ENCODE data around the gene ZSCAN29.
"Not testable (repeated sequence)": the region's sequence is repeated elsewhere in the genome, so short reads cannot be mapped to it uniquely, and the experiment has no call there.

ZSCAN29 gene

GRCh38 chr15:43370975-43371974 is at the start of gene ZSCAN29, which contains the start of gene TUBGCP4:
Gene ZSCAN29, minus strand, starts transcription at chr15:43371043. Its CDS starts 1,130 bp downstream, at chr15:43369913.
Gene TUBGCP4, plus strand, starts transcription at chr15:43371101. Its CDS starts 254 bp downstream, at chr15:43371355.
- DNase-seq = peak; percentile 74 to 94

- no peak for DNase-seq
These were observed 49.6 kb upstream of the ZSCAN29 start for GRCh38 chr15:43420435-43420834.

GRCh38 chr15:43414196-43414595 is 43.4 kb upstream of the ZSCAN29 start:
- DNase-seq = no peak

DNA sequence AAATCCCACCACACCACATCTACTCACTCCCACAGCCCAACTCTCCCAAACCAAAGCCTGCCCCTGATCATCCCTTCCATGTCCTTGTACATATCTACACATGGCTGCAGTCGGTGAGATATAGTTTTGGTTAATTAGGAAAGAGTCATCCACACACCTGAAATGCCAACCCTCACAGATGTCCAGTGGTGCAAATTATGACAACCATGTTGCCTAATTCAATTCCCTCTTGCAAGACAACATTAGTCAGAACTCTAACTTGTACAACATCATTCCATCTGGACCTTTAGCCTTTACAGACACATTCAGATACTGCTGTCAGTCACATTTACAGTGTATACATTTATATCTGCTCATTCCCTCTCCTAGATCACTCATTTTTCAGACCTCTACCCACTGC is 41.3 kb upstream of the ZSCAN29 start:
- no peak for DNase-seq

- no peak for DNase-seq
These were observed 39.9 kb upstream of the ZSCAN29 start for GRCh38 chr15:43410572-43411214.

DNA sequence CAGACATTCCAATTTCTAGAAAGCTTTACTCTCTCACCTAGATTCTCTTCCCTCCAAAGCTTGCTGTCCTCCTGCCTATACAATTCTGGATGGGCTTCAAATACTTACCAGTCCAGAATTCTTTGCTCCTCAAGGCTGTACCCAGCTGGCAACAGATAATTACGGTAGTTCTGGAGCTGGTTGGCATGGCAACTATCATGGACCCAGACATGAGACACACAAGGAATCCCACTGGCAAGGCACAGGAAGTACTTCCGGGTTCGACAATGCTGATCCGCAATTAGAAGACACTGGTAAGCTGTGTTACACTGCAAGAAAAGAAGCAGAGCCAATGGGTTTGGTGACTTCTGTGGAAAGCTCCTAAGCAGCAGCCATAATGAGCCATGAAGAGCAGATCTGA is 37.9 kb upstream of the ZSCAN29 start:
- no peak for DNase-seq

DNA sequence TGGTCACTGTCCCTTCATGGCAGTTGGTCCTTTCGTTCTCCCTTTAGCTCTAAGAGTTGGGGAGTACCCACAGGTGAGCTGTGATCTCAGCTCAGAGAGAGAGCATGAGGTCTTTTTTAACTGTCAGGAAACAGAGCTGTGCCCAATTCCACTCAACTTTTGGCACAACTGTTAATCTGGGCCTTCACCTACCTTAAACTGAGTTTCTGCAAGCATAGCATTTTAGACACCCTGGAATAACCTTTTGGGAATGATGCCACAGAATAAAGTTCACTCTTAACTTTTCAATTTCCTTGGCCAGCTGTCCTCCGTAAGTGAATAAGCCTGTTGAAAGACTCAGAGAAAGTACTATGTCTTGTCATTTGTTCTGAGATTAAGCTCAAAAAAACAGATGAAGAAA is 36.0 kb upstream of the ZSCAN29 start:
- DNase-seq = no peak

GRCh38 chr15:43406189-43406588 is 35.3 kb upstream of the ZSCAN29 start:
- no peak for DNase-seq

DNA sequence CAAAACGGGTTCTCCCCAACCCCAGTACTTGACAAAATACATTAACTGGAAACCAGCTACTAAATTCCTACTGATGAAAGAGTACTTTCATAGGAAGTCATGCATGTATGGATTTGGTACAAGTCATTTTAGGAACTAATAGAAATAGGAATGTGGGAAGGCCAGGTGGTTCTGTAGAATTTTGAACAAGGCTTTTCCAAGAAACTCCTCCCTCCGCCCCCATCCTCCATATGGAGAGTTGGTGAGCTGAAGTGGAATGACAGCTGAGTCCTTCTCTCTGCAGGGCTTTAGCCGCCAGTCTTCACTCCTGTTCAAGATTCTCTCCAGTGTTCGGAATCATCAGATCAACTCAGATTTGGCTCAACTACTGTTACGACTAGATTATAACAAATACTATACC is 33.3 kb upstream of the ZSCAN29 start:
- no peak for DNase-seq

DNA sequence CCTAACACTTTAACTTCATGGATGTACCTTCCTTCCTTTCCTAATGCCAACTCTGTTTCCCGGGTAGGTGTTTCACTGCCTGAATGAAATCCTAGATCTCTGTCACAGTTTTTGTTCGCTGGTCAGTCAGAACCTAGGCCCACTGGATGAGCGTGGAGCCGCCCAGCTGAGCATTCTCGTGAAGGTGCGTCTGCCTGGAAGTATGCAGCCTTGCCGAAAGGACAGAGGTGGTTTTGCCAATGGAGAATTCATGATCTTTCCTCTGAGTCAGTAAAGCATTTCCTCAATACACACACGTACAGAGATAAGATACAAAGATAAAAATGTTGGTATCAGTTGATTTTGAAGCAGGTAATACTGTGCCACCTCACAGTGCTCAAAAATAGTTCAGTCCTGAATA is 32.8 kb upstream of the ZSCAN29 start:
- DNase-seq = no peak

GRCh38 chr15:43402255-43402654 is 31.4 kb upstream of the ZSCAN29 start:
- no peak for DNase-seq

GRCh38 chr15:43393592-43393991 is 22.7 kb upstream of the ZSCAN29 start:
- DNase-seq = not testable (repeated sequence)

DNA sequence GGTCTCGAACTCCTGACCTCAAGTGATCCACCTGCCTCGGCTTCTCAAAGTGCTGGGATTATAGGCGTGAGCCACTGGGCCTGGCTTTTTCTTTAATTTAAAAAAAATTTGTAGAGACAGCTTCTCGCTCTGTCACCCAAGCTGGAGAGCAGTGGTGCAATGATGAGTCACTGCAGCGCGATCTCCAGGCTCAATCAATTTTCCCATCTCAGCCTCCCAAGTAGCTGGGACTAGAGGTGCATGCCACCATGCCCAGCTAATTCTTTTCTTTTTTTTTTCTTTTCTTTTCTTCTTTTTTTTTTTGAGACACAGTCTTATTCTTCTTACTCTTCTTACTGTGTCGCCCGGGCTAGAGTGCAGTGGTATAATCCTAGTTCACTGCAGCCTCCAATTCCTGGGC is 19.9 kb upstream of the ZSCAN29 start:
- no peak for DNase-seq

DNA sequence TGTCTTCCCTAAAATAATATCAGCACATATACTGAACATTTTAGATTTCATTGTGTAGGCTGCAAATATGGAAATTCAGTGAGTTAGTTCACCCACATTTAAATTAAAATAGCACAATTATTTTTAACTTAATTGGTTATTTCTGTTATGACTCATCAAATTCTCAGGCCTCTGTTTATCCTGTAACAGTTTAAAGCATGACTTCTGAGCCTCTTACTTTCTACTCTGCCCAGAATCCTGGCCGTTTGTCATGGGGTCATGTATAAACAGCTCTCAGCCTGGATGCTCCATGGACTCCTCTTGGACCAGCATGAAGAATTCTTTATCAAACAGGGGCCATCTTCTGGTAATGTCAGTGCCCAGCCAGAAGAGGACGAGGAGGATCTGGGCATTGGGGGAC is 12.2 kb upstream of the ZSCAN29 start:
- DNase-seq = no peak

DNA sequence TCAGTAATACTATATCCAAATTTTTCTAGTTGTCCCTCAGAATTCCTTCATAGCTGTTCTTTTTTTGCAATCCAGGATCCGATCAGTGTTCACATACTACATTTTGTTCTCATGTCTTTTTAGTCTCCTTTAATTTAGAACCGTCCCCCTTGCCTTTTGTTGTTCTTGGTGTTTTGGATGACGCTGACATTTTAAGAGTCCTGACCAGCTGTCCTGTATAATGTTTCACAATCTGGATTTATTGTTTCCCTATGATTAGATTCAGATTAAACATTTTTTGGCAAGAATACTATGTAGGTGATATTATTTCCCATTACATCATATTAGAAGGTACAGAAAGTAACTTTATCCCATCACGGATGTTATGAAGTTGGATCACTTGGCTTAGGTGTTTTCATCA is 11.5 kb upstream of the ZSCAN29 start:
- no peak for DNase-seq

DNA sequence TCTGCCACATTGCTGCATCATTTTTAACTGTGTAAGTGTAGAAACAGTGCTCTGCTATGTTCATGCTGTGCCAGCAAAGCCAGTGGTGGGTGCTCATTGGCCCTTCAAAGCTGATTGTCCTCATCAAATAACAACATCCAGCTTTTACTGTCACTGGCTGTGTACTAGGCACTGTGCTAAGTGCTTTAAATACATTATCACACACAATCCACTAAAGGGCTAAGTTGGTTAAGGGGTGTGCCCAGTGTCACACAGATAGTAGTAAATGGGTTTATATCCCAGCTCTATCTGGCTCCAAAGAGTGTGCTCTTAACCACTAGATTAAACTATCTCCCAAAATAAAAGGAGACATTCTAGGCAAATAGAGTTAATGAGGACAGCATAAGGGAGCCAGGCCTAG is 7.8 kb upstream of the ZSCAN29 start:
- no peak for DNase-seq

DNA sequence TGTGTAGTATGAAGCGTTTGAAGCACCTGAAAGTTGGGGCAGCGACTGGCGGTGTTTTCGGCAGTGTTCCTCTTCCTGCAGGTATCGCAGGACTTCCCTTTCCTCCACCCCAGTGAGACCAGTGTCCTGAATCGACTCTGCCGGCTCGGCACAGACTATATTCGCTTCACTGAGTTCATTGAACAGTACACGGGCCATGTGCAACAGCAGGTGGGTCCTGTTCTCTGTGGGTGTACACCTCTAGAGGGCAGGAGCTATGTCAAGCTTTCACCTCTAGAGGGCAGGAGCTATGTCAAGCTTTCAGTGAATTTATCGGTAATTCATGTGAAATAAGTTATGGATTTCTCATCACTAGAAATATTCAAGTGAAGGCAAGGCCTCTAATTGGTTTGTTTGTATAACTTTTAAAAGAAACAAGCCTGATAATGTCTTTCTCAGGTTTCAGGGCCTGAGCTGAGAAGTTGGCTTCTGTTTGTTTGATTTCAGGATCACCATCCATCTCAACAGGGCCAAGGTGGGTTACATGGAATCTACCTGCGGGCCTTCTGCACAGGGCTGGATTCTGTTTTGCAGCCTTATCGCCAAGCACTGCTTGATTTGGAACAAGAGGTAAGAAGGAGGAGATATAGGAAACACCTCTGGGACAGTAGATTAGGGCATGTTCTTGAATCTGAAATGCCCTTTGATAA is 5.3 kb upstream of the ZSCAN29 start:
- DNase-seq = peak; percentile 41 to 86

DNA sequence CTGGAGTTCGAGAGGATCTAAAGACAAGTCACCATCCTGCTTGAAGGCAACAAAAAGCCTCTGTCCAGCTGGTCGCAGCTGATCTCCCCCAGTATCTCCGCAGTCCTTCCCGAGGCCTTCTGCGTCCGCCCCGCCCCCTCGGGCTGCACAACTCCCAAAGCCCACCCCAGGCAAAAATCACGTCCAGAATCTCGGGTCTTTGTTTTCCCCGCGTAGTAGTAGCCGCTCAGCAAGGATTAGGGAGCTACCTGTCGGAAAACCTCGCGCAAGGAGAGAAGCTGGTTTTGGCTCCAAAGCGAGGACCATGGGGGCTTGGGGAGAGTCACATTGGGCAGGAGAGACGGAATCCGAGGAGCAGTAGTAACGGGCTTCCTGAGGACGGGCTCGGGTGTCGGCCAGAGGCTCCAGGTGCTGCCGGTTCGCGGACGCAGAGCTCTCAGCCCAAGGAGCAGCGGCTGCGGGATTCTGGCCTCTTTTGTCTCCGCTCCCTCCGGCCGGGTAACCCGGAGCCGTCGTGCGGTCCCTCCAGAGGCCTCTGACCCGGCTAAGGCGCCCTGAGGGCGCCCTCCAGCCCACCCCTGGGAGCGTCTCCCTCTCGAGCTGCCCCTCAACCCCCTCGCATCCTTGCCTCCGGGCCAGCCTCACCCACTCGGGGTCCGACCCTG is 401 bp downstream of the ZSCAN29 start:
- peak in 1 of 2 experiments; percentile 77 for DNase-seq

DNA sequence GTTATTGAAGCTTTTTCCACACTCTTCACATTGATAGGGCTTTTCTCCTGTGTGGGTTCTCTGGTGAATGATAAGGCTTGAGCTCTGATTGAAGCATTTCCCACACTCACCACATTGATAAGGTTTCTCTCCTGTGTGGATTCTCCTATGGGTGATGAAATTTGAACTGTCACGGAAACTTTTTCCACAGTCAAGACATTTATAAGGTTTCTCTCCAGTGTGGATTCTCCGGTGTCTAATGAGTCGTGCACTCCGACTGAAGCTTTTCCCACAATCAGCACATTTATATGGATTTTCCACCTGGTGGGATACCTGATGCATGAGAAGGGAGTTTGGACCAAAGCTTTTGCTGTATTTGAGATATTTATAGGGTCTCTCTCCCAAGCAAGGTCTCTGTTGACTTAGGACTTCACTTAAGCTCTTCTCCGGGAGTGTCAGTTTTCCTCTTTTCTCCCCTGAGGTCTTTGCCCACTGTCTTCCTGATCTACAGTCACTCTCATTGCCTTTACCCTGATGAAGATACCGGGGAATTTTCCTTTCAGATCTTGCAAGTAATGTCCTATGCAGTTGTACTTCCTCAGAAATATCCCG is 9.4 kb downstream of the ZSCAN29 start:
- no peak for DNase-seq

DNA sequence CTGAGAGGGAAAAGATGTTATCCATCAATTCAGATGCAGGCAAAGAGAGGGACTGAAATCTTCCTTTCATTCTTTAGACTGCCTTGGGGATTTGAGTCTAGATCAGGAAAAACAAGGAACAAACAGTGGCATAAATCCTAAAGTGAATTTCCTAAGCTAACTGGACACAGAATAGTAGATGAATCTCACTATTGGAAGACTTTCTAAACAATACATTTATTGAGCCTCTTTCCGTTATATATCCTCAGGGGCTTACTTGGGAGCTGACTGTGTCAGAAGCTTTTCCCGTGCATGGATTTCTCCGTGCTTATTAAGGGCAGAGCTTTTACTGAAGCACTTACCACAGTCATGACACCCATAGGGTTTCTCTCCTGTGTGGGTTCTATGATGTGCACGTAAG is 10.0 kb downstream of the ZSCAN29 start:
- no peak for DNase-seq

- DNase-seq = no peak
These were observed 18.0 kb downstream of the ZSCAN29 start for GRCh38 chr15:43352693-43353382.

DNA sequence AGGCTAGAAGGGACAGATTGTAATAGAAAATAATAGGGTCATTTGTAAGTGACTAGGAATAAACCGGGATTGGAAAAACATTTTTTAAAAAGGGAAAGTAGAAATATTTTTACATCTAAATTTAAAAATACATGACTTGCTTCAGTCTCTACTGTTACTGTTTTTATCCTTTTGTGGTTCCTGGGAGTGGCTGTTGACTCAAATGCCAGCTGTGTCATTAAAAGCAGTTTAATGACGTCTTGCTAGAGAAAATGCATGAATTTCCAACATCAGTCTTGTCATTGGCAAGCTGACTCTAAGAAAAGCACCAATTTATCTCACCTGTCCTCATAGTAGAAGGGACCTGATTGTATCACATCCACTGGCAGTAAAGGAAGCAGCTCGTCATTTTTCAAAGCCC is 23.7 kb downstream of the ZSCAN29 start:
- DNase-seq = no peak

All from NCI-H526 (cell line).